SW480 (cell line): ENCODE results near the gene CAPN11.
"Not testable (repeated sequence)": the region's sequence is repeated elsewhere in the genome, so short reads cannot be mapped to it uniquely, and the experiment has no call there.

ENCODE experiments used
- DNase-seq: peaks from one replicate; pipeline ENCODE4 v3.0.0-alpha.2; 2016; ENCODE audit warnings: low spot score

Gene CAPN11

DNA sequence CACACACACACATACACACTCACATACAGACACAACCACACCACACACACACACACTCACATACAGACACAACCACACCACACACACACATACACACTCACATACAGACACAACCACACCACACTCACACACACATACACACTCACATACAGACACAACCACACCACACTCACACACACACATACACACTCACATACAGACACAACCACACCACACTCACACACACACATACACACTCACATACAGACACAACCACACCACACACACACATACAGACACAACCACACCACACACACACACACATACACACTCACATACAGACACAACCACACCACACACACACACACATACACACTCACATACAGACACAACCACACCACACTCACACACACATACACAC lies 23.2 kb downstream of the CAPN11 start:
- DNase-seq = not testable (repeated sequence)

DNA sequence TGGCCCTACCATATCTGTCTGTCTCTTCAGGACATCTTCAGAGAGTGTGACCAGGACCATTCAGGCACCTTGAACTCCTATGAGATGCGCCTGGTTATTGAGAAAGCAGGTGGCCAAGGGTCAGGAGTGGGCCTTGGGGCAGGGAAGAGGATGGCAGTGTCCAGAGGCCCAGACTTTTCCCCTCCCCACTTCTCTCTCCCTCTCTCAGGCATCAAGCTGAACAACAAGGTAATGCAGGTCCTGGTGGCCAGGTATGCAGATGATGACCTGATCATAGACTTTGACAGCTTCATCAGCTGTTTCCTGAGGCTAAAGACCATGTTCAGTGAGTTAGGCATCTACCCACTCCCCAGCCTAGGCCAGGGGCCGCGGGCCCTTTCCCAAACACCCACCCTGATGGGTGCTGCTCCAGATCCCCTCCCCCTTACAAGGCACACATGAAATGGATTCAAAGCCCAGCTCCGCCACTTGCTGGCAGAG lies 24.3 kb downstream of the CAPN11 start:
- no peak for DNase-seq

GRCh38 chr6:44183783-44184182 lies 25.2 kb downstream of the CAPN11 start:
- DNase-seq = no peak

DNA sequence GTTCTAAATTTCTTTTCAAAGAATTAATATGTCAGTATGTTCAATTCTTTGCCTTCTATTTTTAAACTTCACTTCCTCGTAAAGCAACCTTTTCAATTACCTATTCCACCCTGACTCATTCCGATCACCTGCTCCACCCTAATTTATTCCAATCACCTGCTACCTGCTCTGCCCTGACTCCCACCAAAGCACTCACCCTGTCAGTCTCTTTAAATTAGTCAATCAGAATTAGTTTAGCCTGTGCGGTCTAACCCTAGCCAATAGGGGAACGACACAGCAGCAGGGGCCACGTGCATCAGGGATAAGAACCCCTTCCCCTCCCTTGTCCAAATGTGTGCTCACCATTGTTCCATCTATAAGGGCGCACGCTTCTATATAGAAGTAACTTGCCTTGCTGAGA lies 26.7 kb downstream of the CAPN11 start:
- DNase-seq = not testable (repeated sequence)

GRCh38 chr6:44185953-44186634 lies 27.5 kb downstream of the CAPN11 start:
- no peak for DNase-seq

DNA sequence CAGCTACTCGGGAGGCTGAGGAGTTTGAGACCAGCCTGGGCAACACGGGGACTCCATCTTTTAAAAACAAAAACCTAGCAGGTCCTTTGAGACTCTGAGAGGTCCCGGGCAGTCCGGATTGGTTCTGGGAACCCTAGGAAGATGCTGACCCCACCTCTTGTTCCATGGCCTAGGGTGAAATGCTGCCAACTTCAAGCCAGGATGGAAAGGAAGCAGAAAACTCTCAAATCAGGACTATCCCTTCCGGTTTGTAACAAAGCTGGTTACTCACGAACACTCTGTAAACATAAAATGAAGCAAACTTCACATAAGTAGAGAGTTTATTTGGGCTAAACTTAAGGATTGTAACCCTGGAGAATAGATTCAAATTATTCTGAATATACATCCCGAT lies 28.0 kb downstream of the CAPN11 start:
- no peak for DNase-seq

DNA sequence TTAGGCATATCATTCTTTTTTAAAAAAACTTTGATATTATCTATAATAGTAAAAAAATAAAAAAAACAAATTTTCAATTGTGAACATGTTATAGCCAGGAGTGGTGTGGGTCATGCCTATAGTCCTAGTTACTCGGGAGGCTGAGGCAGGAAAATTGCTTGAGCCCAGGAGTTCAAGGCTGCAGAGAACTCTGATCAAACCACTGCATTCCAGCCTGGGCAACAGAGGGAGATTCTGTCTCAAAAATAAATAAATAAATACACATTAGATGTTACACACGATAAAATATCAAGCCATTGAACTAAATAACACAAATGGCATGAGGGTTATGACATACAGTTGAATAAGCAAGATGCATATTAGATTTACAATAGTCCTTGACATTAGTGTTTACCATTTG lies 30.2 kb downstream of the CAPN11 start:
- DNase-seq = no peak

DNA sequence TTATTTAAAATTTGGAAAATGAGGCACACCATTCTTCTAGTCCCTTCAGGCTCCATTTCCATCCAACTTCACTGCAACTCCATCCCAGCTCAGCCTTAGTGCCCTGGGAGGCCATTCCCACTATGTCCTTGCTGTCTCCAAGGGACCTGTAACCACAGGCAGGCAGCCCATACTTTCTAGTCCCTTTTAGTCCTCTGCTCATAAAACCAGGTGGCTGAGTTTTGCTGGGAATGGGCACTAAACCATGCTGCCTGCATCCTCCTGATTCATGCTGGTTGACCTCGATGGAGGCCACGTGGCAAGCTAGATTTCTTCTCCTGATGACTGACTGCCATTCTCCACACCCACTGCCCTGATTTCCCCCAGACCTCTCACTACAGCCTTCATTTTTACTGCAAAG lies 30.6 kb downstream of the CAPN11 start:
- DNase-seq = no peak

DNA sequence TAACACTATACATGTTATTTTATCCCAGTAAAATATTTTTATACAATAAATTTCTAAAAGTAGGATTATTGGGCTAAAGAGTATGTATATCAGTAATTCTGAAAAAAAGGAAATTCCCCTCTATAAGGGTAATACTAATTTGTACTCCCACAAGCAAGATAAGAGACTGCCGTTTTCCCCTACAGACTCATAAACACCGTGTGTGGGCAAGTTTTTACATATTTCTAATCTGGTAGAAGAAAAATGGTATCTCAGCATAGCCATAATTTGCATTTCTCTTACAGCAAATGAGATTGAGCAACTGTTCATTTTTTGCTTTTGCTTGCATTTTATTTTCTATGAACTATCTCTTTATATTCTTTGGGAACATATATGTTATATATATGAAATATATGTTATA lies 32.1 kb downstream of the CAPN11 start:
- no peak for DNase-seq

DNA sequence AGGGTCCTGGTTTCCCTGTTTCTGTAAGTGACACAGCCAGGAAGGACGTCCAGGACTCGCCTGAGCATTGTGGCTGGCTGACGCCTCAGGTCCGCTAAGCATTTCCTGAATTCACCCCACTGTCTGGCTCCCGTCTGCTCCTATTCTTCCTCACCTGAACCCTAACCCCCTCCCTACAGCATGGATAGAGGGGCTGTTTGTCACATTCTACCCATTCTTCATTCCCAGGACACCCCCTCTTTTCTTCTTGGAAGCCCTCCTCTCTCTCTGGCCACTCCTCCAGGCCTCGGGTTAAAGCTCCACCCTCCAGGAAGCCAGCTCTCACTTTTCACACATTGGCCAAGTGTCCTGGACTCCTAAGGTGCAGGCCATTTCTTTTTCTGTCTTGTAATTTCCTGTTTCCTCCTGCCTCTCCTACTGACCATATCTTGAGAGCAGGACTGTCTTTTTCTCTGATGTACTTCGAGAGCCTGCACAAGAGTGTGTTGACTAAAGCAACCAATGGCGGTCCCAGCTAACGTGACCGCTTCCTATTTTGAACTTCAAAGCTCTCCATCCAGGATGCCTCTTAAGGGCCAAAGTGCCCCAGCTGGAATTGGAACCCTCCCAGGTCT lies 33.9 kb downstream of the CAPN11 start:
- no peak for DNase-seq

- DNase-seq = no peak
These were observed 34.8 kb downstream of the CAPN11 start for GRCh38 chr6:44193307-44193910.

GRCh38 chr6:44194326-44194725 lies 35.7 kb downstream of the CAPN11 start:
- no peak for DNase-seq

- DNase-seq = not testable (repeated sequence)
These were observed 37.7 kb downstream of the CAPN11 start for GRCh38 chr6:44196351-44196750.

DNA sequence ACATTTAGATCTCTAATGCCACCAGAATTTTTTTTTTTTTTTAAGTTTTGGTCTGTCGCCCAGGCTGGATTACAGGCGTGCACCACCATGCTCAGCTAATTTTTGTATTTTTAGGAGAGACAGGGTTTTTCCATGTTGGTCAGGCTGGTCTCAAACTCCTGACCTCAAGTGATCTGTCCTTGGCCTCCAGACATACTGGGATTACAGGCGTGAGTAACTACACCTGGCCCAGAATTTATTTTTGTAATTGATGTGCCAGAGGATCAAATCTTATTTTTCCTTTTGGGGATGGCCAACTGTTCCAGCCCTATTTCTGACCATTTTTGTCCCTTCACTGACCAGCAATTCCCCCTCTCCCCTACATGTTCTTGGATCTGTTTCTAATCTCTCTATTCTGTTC lies 40.1 kb downstream of the CAPN11 start:
- no peak for DNase-seq

DNA sequence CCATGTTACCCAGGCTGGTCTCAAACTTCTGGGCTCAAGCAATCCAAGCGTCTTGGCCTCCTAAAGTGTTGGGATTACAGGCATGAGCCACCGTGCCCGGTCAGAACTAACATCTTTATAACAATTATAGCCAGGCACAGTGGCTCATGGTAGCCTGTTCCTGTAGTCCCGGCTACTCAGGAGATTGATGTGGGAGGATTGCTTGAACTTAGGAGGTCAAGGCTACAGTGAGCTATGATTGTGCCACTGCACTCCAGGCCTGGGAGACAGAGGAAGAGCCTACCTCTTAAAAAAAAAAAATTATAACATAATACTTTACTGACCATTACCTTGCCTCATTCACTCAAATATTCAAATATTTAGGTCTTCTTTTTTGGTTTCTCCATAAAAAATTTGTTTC lies 41.3 kb downstream of the CAPN11 start:
- no peak for DNase-seq

- DNase-seq = no peak
These were observed 42.6 kb downstream of the CAPN11 start for GRCh38 chr6:44201200-44201599.

- no peak for DNase-seq
These were observed 43.2 kb downstream of the CAPN11 start for GRCh38 chr6:44201638-44202303.

- DNase-seq = no peak
These were observed 43.8 kb downstream of the CAPN11 start for GRCh38 chr6:44202332-44202971.

DNA sequence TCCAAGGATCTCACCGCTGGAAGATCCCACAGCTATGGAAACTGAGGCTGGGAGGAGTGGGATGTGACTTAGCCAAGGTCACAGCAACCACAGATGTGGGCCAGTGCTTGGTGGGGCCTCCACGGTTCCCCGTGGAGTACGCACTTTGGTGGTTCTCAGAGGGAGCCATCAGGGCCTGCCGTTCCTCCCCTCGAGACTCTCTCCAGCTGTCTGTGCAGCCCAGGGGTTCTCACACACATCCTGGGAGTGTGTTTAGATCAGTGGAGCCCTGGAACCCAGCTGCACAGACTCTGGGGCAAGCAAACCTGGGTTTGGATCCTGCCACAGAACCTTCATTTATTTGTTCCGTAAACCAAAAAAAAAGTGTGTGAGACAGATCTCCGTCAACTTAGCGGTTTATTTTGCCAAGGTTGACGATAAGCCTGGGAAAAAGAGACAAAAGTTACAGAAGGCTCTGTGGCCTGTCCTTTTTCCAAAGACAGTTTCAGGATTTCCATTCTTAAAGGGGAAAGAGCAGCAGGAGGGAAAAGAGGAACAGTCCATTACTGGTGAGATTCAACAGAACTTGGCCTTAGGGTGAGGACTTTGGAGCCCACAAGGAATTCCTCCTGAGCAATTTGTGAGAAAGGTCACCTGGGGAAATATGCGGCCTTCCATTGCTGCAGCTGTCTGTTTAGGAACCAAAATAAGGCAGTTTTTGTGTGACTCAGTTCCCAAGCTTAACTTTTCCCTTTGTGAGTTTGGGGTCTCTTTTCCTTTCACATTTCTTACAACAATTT lies 44.5 kb downstream of the CAPN11 start:
- DNase-seq = no peak

GRCh38 chr6:44203955-44204354 lies 45.3 kb downstream of the CAPN11 start:
- DNase-seq = no peak

DNA sequence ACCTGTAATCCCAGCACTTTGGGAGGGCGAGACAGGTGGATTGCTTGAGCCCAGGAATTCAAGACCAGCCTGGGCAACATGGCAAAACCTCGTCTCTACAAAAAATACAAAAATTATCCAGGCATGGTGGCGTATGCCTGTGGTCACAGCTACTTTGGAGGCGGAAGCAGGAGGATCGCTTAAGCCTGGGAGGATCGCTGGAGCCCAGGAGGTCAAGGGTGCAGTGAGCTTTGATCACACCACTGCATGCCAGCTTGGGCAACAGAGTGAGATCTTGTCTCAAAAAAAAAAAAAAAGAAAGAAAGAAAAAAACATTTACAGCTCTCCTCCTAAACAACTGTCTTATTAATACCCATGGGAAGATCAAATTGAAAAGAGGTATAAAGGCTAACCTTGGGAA lies 49.3 kb downstream of the CAPN11 start:
- no peak for DNase-seq

DNA sequence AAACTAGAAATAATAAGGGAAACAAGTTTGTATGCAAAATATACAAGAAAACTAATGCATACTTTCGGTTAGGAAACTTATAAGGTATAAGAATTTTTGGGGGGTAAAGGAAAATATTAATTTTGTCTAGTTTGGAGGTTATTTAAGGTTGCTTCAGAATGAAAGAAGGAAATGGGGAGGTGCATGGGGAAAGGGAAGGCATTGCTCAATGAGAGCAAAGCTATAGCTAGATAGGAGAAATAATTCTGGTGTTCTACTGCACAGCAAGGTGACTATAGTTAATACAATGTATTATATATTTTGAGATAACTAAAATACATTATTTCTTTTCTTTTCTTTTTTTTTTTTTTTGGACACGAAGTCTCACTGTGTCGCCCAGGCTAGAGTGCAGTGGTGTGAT lies 52.7 kb downstream of the CAPN11 start:
- DNase-seq = no peak
